ENCODE measurements around the gene RUVBL2. TPM values are rescaled to one million over a fixed set of nuclear protein-coding genes. Genes with fewer than 3 reads are reported as not detected.
A peak's percentile ranks its signal among the peaks of the same experiment; 100 is the strongest.

Gene RUVBL2
- total RNA-seq, 4 donors from 2014 or later, result 69.2 to 120 (median 78.5) TPM

DNA sequence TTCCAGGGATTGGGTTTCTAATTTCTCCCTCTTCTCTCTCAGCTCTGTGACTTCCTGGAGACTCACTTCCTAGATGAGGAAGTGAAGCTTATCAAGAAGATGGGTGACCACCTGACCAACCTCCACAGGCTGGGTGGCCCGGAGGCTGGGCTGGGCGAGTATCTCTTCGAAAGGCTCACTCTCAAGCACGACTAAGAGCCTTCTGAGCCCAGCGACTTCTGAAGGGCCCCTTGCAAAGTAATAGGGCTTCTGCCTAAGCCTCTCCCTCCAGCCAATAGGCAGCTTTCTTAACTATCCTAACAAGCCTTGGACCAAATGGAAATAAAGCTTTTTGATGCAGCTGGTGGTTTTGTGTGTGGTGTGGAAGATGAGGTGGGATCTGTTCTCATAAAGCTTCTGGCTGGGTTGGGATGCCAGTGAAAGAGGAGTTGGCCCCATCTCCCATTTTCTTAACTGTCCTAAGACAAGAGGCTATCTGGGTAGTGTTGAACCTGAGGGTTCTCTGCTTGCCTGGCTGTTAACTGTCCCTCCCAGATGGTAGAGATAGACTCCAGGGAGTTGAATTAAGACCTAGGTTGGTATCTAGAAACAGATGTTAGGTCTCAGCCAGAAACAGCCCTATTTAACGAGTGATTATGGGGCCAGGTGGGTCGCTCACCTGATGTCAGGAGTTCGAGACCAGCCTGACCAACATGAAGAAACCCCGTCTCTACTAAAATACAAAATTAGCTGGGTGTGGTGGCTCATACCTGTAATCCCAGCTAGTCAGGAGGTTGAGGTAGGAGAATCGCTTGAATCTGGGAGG, 26.9 kb upstream of the RUVBL2 start:
- no peaks in the 10 kb centered on the region for H3K9me3 ChIP-seq
- TF ChIP-seq POLR2A (IDR thresholded peaks at IDR 0.05), result no peak
- TF ChIP-seq, protein P1, sequence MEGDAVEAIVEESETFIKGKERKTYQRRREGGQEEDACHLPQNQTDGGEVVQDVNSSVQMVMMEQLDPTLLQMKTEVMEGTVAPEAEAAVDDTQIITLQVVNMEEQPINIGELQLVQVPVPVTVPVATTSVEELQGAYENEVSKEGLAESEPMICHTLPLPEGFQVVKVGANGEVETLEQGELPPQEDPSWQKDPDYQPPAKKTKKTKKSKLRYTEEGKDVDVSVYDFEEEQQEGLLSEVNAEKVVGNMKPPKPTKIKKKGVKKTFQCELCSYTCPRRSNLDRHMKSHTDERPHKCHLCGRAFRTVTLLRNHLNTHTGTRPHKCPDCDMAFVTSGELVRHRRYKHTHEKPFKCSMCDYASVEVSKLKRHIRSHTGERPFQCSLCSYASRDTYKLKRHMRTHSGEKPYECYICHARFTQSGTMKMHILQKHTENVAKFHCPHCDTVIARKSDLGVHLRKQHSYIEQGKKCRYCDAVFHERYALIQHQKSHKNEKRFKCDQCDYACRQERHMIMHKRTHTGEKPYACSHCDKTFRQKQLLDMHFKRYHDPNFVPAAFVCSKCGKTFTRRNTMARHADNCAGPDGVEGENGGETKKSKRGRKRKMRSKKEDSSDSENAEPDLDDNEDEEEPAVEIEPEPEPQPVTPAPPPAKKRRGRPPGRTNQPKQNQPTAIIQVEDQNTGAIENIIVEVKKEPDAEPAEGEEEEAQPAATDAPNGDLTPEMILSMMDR (IDR thresholded peaks at IDR 0.05), result no peak
- no peak for TF ChIP-seq EP300 (IDR thresholded peaks at IDR 0.05)
- WGBS, 2 donors, result 78 to 82% methylated on average over 10 of the region's 10 CpGs
- peaks cover 0 to 49% (median 2%) of the 10 kb centered on the region in 3 donors for H3K36me3 ChIP-seq
- no peaks in the 10 kb centered on the region for H3K27me3 ChIP-seq
- H3K4me1 ChIP-seq, result peaks cover 0 to 73% (median 40%) of the 10 kb centered on the region in 4 donors
- peak overlapping the region; percentile 92 to 97 (median 96) for H3K27ac ChIP-seq
- DNase-seq (ENCODE audit: low spot score in 2 of 2), result no peak
- peak overlapping the region; percentile 63 to 97 (median 80) for H3K4me3 ChIP-seq

DNA sequence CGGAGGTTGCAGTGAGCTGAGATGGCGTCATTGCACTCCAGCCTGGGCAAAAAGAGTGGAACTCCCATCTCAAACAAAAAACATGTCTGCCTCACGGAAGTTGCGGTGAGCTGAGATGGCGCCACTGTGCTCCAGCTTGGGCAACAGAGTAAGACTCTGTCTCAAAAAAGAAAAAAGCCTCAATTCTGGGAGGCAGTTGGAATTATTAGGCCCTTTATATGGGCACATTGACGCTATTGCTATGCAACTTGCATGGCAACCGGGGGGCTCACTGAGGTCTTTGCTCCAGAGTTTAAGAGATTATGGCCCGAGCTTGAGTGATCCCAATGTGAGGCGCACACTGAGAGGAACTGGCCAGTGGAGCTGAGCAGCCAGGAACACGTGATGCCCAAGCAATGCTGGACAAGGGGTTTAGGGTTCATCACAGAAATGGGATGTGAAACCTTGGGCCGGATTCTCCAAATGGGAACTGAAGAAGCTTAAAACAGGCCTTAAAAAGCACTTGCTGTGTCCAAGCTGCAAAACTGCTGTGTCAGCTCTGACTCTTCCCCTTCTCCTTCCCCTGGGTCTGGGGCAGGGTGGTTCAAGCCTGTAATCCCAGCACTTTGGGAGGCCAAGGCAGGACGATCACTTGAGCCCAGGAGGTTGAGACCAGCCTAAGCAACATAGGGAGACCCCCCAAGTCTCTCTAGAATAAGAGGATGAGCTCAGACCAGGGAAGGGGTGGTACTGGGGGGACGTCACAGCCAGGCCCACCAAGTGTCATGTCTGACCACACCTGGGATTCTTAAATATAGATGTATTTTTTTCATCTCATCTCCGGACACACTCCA, 26.1 kb upstream of the RUVBL2 start:
- DNase-seq (ENCODE audit: low spot score in 2 of 2), result peak in 1 of 2 donors; percentile 57
- Histone ChIP-seq H3K4me3 (peak overlapping the region in 1 of 4 donors; percentile 88), H3K27me3 (no peaks in the 10 kb centered on the region), H3K4me1 (peaks cover 0 to 65% (median 36%) of the 10 kb centered on the region in 4 donors), H3K36me3 (peaks cover 0 to 57% (median 2%) of the 10 kb centered on the region in 3 donors), H3K27ac (peak overlapping the region; percentile 2 to 97 (median 72)), H3K9me3 (no peaks in the 10 kb centered on the region)
- TF ChIP-seq, protein P1 (IDR thresholded peaks at IDR 0.05), result no peak
- TF ChIP-seq POLR2A (IDR thresholded peaks at IDR 0.05) (peak in 1 of 2 donors; percentile 33), EP300 (IDR thresholded peaks at IDR 0.05) (peak in 1 of 2 donors; percentile 71)
- 63 to 69% methylated on average over 14 of the region's 14 CpGs for WGBS, 2 donors

DNA sequence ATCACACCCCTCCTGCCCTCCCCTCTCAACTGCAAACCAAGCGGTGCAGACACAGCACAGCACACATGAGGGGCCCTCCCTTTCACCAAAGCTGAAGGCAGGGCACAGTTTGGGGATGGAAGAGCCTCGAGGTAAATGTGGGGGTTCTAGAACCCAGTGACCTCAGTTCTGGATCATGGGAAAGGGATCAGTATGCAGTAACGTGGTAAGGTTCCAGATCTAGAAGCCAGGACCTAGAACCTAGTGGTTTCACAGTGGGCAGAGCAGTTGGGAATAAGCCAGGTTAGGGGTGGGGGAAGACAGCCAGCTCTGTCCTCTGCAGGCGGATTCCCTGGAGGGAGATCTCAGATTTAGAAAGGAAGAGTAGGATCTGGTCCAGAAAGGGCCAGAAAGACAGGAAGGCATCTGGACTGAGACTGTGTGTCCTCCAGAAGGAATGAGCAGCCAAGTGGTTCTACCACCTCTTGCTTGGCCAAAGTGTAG, 25.5 kb upstream of the RUVBL2 start:
- no peaks in the 10 kb centered on the region for H3K27me3 ChIP-seq
- 50 to 65% methylated on average over 4 of the region's 4 CpGs for WGBS, 2 donors
- peak overlapping the region; percentile 2 to 97 (median 62) for H3K27ac ChIP-seq
- H3K36me3 ChIP-seq, result peaks cover 0 to 63% (median 2%) of the 10 kb centered on the region in 3 donors
- no peak overlapping the region for H3K4me3 ChIP-seq
- DNase-seq (ENCODE audit: low spot score in 2 of 2), result no peak
- TF ChIP-seq, protein P1 (IDR thresholded peaks at IDR 0.05), result no peak
- no peak for TF ChIP-seq EP300 (IDR thresholded peaks at IDR 0.05)
- no peak for TF ChIP-seq POLR2A (IDR thresholded peaks at IDR 0.05)
- no peaks in the 10 kb centered on the region for H3K9me3 ChIP-seq
- peaks cover 0 to 59% (median 33%) of the 10 kb centered on the region in 4 donors for H3K4me1 ChIP-seq

DNA sequence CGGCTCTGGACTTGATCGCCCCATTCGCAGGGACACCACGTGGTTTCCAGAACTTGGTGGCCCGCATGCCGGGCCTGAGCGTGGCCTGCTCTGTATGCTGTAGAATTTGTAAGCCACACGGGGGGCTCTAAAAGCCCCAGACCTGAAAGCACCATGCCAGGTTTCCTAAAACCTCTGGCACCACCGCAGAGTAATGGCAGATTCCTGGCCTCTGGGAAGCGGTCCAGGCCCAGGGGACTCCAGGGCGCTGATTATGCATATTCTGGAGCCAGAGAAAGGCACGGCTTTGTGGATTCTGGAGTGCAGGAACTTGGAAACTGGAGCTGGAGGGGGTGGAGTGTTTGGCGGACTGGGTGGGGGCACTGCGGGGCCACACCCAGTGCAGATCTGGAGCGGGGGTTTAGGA, 24.9 kb upstream of the RUVBL2 start:
- WGBS, 2 donors, result 66 to 81% methylated on average over 8 to 13 of the region's 15 CpGs
- DNase-seq (ENCODE audit: low spot score in 2 of 2), result no peak
- peaks cover 0 to 53% (median 28%) of the 10 kb centered on the region in 4 donors for H3K4me1 ChIP-seq
- H3K9me3 ChIP-seq, result no peaks in the 10 kb centered on the region
- no peaks in the 10 kb centered on the region for H3K27me3 ChIP-seq
- H3K36me3 ChIP-seq, result peaks cover 0 to 69% (median 2%) of the 10 kb centered on the region in 3 donors
- H3K4me3 ChIP-seq, result no peak overlapping the region
- TF ChIP-seq EP300 (IDR thresholded peaks at IDR 0.05) (no peak), POLR2A (IDR thresholded peaks at IDR 0.05) (no peak)
- TF ChIP-seq, protein P1 (IDR thresholded peaks at IDR 0.05), result no peak
- peak overlapping the region in 1 of 4 donors; percentile 97 for H3K27ac ChIP-seq

All from tibial nerve (tissue), 4 donors.